GM21360 (cell line): ENCODE data around the gene RBFA.

ENCODE experiments used
- ATAC-seq: cut with Tn5 transposase; IDR thresholded peaks from one replicate; pipeline ENCODE4 v1.9.1; 2021; ENCODE audit warnings: mild to moderate bottlenecking, moderate library complexity; ENCODE audit not compliant: unreplicated experiment

The RBFA gene

GRCh38 chr18:80070825-80071224, 36.6 kb downstream of the RBFA start:
- ATAC-seq = no peak

DNA sequence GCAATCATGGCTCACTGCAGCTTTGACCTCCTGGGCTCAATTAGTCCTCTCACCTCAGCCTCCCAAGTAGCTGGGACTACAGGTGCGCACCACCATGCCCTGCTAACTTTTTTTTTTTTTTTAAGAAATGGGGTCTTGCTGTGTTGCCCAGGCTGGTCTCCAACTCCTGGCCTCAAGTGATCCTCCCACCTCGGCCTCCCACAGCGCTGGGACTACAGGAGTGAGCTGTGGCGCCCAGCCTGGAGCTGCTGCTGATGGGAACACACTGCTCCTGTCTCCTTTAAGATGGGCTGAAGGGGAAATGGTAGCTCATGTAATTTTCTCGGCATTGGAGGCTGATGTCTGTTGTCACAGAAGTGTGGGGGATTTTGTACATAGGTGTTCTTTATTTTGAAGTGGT, 39.9 kb downstream of the RBFA start:
- no peak for ATAC-seq

DNA sequence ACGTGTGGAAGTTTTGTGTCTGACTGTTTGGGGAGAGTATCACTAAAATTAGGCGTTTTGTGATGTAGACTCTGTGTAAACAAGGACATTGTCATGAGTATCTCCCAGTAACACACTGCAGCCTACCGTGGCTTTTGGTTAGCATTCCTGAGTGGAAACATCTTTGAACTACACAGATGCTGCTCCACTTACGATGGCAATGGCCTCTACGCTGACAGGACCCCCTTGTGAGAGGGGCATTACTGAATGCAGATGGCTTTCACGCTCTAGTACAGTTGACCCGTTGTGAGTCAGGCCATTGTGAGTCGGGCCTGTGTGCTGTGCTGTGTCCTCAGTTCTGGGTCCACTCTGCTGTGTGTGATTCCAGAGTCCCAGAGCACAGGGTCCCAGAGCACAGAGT, 40.5 kb downstream of the RBFA start:
- no peak for ATAC-seq

GRCh38 chr18:80075940-80076339, 41.7 kb downstream of the RBFA start:
- ATAC-seq = no peak

- no peak for ATAC-seq
Measured at GRCh38 chr18:80076379-80076778, 42.1 kb downstream of the RBFA start.

- no peak for ATAC-seq
Measured at GRCh38 chr18:80077873-80078272, 43.6 kb downstream of the RBFA start.
